Testis (tissue), 2 donors: ENCODE data around the gene KRTAP9-7.
"Not testable (repeated sequence)": the region's sequence is repeated elsewhere in the genome, so short reads cannot be mapped to it uniquely, and the experiment has no call there.

Experiments
- POLR2A ChIP-seq: fragments of 450-650 bp; IDR thresholded peaks from one replicate; pipeline ENCODE4 v1.6.1; 2017; ENCODE audit warnings: antibody characterized with exemption, mild to moderate bottlenecking, moderate library complexity
- TF ChIP-seq, protein P1 (sequence below), 3 experiments: fragments of 450-650 bp in 2 of 3; fragments of 200-600 bp in 1 of 3; sonication (generic) in 1 of 3; IDR thresholded peaks; one replicate each; pipeline ENCODE4 v1.5.1; 2016 to 2019; ENCODE audit warnings: antibody characterized with exemption in 3 of 3, mild to moderate bottlenecking in 2 of 3, moderate library complexity in 1 of 3

DNA sequence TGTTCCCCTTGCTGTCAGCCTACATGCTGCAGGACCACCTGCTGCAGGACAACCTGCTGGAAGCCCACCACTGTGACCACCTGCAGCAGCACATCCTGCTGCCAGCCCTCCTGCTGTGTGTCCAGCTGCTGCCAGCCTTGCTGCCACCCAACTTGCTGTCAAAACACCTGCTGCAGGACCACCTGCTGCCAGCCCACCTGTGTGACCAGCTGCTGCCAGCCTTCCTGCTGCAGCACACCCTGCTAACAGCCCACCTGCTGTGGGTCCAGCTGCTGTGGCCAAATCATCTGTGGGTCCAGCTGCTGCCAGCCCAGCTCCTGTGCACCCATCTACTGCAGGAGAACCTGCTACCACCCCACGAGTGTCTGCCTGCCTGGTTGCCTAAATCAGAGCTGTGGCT lies 4.2 kb upstream of the KRTAP9-7 start:
- TF ChIP-seq POLR2A, result not testable (repeated sequence)
- TF ChIP-seq, protein P1, sequence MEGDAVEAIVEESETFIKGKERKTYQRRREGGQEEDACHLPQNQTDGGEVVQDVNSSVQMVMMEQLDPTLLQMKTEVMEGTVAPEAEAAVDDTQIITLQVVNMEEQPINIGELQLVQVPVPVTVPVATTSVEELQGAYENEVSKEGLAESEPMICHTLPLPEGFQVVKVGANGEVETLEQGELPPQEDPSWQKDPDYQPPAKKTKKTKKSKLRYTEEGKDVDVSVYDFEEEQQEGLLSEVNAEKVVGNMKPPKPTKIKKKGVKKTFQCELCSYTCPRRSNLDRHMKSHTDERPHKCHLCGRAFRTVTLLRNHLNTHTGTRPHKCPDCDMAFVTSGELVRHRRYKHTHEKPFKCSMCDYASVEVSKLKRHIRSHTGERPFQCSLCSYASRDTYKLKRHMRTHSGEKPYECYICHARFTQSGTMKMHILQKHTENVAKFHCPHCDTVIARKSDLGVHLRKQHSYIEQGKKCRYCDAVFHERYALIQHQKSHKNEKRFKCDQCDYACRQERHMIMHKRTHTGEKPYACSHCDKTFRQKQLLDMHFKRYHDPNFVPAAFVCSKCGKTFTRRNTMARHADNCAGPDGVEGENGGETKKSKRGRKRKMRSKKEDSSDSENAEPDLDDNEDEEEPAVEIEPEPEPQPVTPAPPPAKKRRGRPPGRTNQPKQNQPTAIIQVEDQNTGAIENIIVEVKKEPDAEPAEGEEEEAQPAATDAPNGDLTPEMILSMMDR (IDR thresholded peaks at IDR 0.05), result not testable (repeated sequence)
